Fibroblast of the aortic adventitia (primary cell): Measurements from ENCODE around the gene FHIT. TPM values are rescaled to one million over a fixed set of nuclear protein-coding genes. Genes with fewer than 3 reads are reported as not detected.
"Not testable (repeated sequence)": the region's sequence is repeated elsewhere in the genome, so short reads cannot be mapped to it uniquely, and the experiment has no call there.

ENCODE experiments used
- DNase-seq: peaks from one replicate; pipeline ENCODE4 v3.0.0-alpha.2; 2010; ENCODE audit warnings: low read depth
- H3K4me3 ChIP-seq: 2 replicates; pipeline ENCODE4 v1.5.1; 2011; ENCODE audit warnings: low read depth, mild to moderate bottlenecking, control low read depth, low read length, moderate library complexity
- CTCF ChIP-seq: IDR thresholded peaks from 2 replicates; pipeline ENCODE4 v1.5.1; 2011; ENCODE audit warnings: mild to moderate bottlenecking, low read length, control low read depth, inconsistent platforms; ENCODE audit not compliant: insufficient read depth
- total RNA-seq: library from RNA; depleted of rRNA; stranded (reverse); fragments of >200 nt; gene quantifications from 2 replicates; pipeline ENCODE4 v1.2.3, GENCODE V29; 2012; ENCODE audit warnings: low replicate concordance

Gene FHIT
- total RNA-seq, 1 donor: 1.5 TPM

DNA sequence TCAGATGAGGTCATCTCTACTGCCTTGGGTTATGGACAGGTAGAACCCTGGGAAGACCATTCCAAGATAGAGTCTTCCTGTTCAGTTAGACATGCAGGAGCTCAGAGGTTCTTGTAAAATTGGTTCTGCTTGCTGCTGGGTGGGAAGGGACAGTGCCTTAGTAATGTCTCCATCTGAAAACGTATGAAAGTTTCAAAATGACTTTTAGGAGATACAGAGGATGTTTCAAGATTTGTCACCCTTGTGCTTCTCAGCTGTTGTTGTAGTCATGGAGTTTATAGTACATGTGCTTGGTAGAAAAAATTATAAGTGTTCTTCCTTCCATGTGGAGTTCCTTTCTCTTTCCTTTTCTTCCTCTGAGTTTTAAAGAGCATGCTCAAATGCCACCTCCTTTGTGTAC, 1316.2 kb downstream of the FHIT start:
- DNase-seq: no peak
- H3K4me3 ChIP-seq: no peak overlapping the region
- no peak for TF ChIP-seq CTCF

DNA sequence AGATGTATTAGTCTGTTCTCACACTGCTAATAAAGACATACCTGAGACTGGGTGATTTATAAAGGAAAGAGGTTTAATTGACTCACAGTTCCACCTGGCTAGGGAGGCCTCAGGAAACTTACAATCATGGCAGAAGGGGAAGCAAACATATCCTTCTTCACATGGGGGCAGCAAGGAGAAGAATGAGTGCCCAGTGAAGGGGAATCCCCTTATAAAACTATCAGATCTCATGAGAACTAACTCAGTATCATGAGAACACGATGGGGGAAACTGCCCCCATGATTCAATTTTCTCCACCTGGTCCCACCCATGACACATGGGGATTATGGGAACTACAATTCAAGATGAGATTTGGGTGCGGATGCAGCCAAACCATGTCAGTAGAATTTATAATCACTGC, 1316.7 kb downstream of the FHIT start:
- DNase-seq, H3K4me3 ChIP-seq: not testable (repeated sequence)

DNA sequence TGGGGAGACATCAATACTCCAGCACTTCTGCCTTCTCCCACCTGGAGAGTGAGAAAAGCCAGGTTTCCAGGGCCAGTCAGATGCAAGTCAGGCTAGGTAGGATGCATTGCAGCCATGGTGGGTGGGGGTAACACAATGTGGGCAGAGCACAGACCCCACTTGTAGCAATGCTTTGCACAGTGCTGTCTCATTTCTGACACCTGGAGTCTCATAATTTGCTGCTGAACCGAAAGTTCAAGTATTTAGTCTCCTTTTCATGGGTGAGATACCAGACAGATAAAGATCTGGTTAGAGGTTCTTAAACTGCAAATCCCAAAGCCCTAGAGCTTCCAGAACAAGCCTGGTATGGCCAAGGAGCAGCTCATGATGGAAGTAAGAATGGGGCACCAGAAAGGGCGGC, 1321.1 kb downstream of the FHIT start:
- TF ChIP-seq CTCF: no peak
- no peak overlapping the region for H3K4me3 ChIP-seq
- DNase-seq: no peak

- TF ChIP-seq CTCF: no peak
- no peak for DNase-seq
- no peak overlapping the region for H3K4me3 ChIP-seq
Observed at GRCh38 chr3:59927056-59927455, 1324.2 kb downstream of the FHIT start.

DNA sequence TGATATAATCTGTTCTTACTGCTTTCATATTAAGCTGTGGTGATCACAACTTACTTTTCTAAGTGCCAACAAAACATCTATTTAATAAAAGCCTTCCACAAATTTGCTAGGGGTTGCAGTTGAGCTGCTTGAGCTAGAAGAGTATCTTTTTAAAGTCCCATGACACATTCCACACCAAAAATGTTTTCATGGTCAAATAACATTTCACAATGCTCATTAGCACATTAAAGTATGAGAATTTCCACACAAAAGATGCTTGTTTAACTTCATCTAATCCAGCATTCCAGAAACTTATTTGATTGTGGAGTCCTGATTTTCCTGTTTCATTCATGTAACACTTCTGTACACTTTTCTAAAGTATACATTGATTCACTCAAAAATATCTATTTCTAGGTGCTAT, 1325.3 kb downstream of the FHIT start:
- no peak overlapping the region for H3K4me3 ChIP-seq
- TF ChIP-seq CTCF: no peak
- no peak for DNase-seq

- DNase-seq: no peak
Observed at GRCh38 chr3:59922192-59922591, 1329.1 kb downstream of the FHIT start.

GRCh38 chr3:59920822-59921221, 1330.4 kb downstream of the FHIT start:
- DNase-seq: no peak
- no peak overlapping the region for H3K4me3 ChIP-seq
- TF ChIP-seq CTCF: no peak

More at GRCh38 chr3:59922192-59922591, 1329.1 kb downstream of the FHIT start:
- no peak for TF ChIP-seq CTCF
- H3K4me3 ChIP-seq: no peak overlapping the region

GRCh38 chr3:59919586-59919985, 1331.7 kb downstream of the FHIT start:
- DNase-seq: no peak
- no peak overlapping the region for H3K4me3 ChIP-seq
- no peak for TF ChIP-seq CTCF
